Inferior parietal cortex (tissue), 1 donor: ENCODE data around the gene LAIR2.

Experiments used
- DNase-seq: peaks from one replicate; pipeline ENCODE4 v3.0.0-alpha.2; 2016; ENCODE audit errors: extremely low spot score

Gene LAIR2

GRCh38 chr19:54502518-54503048 is at the start of gene LAIR2:
Gene LAIR2, plus strand, starts transcription at chr19:54502831. Its CDS starts 88 bp downstream, at chr19:54502919.
- no peak for DNase-seq

GRCh38 chr19:54453921-54454780 is 48.5 kb upstream of the LAIR2 start:
- DNase-seq, result no peak

- DNase-seq, result no peak
Measured at GRCh38 chr19:54454781-54455675, 47.6 kb upstream of the LAIR2 start.

- DNase-seq, result no peak
Measured at GRCh38 chr19:54455786-54456422, 46.7 kb upstream of the LAIR2 start.

GRCh38 chr19:54456423-54457373 is 45.9 kb upstream of the LAIR2 start:
- no peak for DNase-seq

- no peak for DNase-seq
Measured at GRCh38 chr19:54457773-54458647, 44.6 kb upstream of the LAIR2 start.

GRCh38 chr19:54458648-54459281 is 43.9 kb upstream of the LAIR2 start:
- no peak for DNase-seq

- no peak for DNase-seq
Measured at GRCh38 chr19:54459282-54460229, 43.1 kb upstream of the LAIR2 start.

- no peak for DNase-seq
Measured at GRCh38 chr19:54460230-54461005, 42.2 kb upstream of the LAIR2 start.

GRCh38 chr19:54461210-54461609 is 41.4 kb upstream of the LAIR2 start:
- no peak for DNase-seq

- DNase-seq, result no peak
Measured at GRCh38 chr19:54461613-54462012, 41.0 kb upstream of the LAIR2 start.

GRCh38 chr19:54462047-54462654 is 40.5 kb upstream of the LAIR2 start:
- DNase-seq, result no peak

- DNase-seq, result peak; percentile 38
Measured at GRCh38 chr19:54462655-54463530, 39.7 kb upstream of the LAIR2 start.

- peak; percentile 90 for DNase-seq
Measured at GRCh38 chr19:54463531-54464043, 39.0 kb upstream of the LAIR2 start, which contains the start of gene LENG9. Gene LENG9, minus strand, starts transcription at chr19:54463778. Its CDS starts 252 bp downstream, at chr19:54463526.

- DNase-seq, result peak; percentile 74
Measured at GRCh38 chr19:54464044-54464629, 38.5 kb upstream of the LAIR2 start.
